B cell (primary cell): Measurements from ENCODE around the gene CCDC126.

Experiments
- CTCF ChIP-seq: fragments of 200-600 bp; IDR thresholded peaks from one replicate; pipeline ENCODE4 v1.8.0; 2022; ENCODE audit warnings: antibody characterized with exemption, mild to moderate bottlenecking
- EZH2 ChIP-seq: IDR thresholded peaks from 2 replicates; pipeline ENCODE4 v1.6.1; 2012; ENCODE audit warnings: borderline replicate concordance, low read depth, mild to moderate bottlenecking, moderate library complexity, low read length; ENCODE audit not compliant: insufficient read depth, poor library complexity, severe bottlenecking

GRCh38 chr7:23597094-23598091 lies at the start of gene CCDC126:
- TF ChIP-seq CTCF (no peak), EZH2 (no peak)
